Stimulated activated CD8-positive, alpha-beta memory T cell treated with anti-CD3 and anti-CD28 coated beads, Interleukin-2, amount 100 ng/mL, for 1 hour (primary cell): ENCODE results near the gene CCDC38.
A peak's percentile ranks its signal among the peaks of the same experiment; 100 is the strongest.
"Not testable (repeated sequence)": the region's sequence is repeated elsewhere in the genome, so short reads cannot be mapped to it uniquely, and the experiment has no call there.

ENCODE experiments used
- DNase-seq, 2 donors: peaks; one replicate each; pipeline ENCODE4 v3.0.0-alpha.2; 2020; ENCODE audit warnings: low read depth in 2 of 2

CCDC38 gene

DNA sequence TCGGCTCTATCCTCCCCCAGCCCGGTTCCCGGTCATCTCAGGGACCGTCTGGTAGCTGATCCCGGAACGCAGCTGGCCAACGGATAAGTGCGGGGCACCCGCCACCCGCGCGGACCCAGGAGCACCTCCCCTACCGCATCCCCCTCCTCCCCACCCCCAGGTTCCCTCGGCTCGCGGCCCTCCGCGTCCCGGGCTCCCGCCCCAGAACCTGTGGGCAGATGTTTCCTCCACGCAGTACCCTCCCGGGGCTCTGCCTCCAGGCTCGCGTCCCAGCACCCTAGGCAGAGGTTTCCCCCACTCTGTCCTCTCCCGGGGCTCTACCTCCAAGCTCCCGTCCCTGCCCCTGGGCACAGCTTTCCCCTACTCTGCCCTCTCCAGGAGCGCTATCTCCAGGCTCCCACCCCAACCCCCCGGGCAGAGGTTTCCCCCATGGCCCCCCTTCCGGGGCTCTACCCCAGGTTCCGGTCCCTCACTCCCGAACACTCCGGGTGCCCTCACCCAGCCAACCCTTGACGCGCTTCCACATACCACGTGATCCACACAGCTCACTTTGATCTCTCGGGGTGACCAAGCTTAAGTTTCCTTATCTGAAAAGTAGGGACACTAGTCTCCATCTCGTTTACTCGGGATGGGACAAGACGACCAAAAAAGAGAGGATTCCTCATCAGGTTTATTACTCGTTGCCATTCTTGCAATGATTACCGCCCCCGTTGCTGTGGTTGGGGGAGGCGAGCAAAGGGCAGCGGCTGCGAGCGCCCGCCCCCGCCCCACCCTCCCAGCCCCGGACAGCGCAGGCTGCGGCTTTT lies at the start of gene CCDC38:
Gene CCDC38, minus strand, starts transcription at position 91 of the 806 bp plus-strand sequence. CDS start 6,105 bp downstream, outside the sequence.
- DNase-seq, result peak; percentile 58 to 63

DNA sequence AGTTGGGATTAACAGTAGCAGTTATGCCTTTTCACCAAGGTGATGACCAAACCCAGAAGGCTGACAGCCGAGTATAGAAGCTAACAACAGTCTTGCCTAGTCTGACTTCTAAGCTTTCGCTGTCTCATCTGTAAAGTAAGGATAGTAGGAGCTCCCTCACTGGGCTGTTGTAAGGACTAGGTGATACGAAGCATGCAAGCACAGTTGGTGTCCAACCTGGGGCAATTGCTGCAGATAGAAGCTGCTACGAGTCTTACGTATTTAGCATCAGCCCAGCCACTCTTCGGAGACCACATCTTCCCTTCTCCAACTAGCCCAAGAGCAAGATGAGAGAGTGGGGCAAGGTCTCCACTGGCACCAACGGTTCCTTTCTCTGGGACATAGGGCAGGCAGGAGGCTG lies 47.7 kb upstream of the CCDC38 start:
- DNase-seq, result no peak

DNA sequence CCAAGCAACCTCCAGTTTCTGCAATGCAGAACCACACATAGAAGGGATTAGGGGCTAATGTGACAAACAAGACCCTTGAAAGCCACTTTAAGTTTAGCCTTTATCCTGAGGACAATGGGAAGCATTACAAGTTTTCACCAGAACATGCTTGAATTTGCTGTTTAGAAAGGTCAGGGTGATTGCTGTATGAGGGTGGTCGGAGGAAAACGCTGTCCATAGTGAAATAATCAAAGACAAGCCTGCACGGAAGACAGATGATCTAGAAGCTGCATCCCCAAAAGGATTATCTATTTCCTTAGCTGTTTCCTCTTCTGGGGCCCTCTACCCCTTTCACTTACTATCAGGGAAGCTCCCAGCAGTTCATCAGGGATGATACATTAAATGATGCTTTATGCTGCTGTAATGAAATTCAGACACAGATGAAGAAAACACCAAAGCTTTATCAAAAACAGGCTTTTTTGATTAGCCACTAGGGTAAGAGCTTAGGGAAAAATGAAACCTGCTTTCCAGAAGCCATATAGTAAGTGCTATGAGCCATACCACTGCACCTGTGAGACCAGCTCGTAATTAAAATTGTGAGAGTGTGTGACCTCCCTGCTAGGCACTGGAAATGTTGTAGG lies 47.2 kb upstream of the CCDC38 start:
- no peak for DNase-seq

DNA sequence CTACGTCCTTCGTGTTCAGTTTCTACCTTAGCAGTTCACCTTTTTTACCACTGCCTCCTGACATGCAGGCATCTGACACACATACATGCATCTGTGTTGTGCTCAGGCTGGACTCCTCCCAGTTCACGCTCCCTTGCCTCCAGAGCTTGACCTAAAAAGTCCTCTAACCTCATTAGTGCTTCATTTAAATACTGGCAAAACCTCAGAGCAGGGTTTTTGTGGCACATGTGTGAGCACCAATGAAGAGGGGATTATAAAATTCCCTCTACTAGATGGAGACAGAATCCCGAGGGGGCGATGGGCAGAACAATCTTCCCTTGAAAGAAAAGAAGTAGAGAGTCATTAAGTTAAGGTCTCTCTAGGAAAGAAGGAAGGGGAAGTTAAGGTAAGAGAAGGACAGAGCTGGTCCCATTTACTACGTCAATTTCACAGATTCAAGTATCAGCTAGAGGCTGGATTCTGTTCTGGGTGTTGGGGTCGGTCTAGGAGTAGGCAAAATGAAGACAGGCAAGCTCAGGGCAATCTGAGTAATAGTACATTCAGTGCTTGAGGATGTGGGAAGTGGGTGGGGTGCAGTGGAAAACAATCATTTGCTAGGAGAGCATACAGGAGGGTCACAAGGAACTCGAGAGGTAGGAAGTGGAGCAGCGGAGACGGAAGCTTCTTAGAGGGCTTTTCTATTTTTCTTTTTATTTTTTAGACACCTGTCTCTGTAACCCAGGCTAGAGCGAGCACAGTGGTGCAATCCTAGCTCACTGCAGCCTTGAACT lies 46.3 kb upstream of the CCDC38 start:
- no peak for DNase-seq

DNA sequence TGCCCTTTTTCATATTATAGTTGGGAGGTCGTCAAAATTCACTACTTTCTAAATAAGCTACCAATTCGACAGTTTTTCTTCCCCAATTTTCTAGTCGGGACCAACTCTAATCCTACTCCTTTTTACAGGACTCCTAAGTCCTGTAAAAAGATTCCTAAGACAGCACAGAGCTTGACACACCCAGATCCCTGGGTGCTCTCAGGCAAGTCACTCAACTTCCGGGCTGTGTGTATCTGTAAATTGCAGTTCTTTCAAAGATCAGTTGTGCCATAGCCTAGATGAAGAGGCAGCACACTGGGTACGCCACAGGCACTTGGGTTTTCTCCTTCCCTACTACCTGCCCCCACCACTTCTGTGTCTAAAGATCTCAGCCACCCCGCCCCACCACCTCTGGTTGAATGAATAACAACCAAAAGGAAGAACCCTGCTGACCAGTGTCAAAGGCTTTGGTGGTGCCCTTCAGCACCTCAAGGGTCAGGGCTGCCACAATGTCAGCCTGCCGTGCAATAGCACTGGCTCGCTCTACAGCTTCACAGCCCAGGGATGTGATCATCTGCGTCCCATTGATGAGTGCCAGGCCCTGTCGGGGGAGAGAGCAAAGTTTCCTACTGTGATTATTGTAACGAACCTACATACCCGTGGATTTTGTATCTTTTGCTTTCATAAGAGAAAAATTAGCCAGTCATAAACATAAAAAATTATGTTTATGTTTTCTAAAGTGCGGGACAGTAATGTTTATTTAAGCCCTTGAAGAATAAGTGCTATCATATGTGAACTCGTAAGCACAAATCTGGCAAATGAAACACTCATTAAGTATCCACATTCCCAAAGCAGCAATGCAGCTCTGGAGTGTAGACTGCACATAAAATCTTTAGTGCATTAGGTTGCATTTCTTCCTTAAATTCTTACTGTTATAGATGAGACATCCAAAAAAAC lies 44.5 kb upstream of the CCDC38 start:
- DNase-seq, result no peak

DNA sequence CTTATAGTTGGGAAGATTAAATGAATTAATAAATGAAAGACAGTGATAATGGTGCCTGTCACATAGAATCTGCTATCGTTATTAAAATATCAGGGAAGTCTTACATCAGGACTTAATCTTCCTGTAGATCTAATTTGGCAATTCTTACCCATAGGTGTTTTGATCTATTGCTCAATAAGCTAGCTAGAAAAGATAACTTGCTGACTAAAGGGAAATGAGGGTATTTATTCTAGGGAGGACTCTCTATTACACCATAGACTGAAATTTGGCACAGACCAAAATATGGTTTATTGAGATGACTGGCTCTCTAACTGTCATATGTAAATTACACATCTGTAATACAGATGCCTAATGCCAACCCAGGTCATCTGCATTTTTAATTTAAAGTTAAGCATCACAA lies 42.3 kb upstream of the CCDC38 start:
- no peak for DNase-seq

DNA sequence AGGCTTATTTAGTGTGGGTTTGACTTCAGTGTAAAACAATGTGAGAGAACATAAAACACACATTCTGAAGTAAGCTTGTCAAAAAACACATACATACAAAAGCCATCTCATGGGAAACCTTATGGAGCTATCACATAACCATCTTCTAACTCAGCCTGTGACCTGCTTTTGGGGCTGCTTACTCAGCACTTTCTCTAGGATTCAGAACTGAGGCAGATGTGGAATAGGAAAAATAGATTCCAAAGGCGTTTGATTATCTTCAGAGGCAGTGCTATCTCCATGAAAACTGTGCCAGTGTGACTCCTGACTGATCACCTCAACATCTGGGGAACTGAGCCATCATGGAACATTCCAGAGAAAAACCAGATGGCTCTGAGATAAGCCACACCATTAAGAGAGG lies 40.2 kb upstream of the CCDC38 start:
- DNase-seq, result no peak

DNA sequence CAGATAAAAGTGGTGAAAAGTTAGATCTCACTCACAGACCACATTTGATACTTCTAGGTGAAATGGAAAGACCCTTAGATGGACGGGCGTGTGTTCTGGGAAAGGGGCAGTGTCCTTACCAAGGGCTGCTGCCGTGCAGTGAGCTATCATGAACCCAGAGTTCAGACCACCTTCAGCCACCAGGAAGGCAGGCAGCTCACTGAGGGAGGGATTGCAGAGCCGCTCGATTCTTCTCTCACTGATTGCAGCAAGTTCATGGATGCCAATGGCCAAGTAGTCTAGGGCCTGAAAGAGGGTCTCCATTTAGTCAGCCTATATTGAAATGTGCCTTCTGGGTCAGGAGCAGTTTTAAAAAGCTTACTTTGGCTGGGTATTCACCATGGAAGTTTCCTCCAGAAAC lies 38.0 kb upstream of the CCDC38 start:
- no peak for DNase-seq

DNA sequence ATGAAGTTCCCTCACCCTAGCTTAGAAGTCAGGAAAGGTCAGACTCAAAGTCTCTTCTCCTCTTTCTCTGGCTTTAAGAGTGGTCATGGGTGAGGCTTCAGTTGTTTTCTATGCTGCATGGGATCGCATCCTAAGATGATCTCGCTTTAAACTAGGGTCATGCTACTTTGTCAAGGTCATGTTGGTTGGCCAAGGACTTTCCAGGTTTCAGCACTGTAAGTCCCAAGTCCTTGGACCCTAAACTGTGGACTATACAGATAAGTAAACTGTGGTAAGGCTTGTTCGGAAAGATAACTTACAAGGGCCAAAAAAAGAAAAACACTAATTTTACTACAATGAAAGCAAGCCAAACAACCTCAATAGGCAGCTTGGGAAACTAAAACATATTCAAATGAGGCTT lies 36.4 kb upstream of the CCDC38 start:
- DNase-seq, result no peak

DNA sequence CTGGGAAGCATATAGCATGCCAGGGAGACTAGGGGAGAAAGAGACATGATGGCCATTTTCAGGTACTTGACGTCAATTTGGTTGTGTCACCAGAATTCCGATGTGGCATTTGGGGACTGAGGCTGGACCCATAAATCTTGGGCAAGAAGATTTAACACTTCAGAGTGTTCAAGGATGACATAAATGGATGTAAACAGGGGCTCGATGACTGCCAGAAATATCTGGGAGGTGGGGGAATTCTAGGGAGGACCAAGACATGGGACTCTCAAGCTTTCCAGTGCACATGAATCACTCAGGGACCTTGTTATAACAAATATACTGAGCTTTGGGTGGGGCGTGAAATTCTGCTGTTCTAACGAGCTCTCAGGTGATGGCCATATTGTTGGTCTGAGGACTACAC lies 35.9 kb upstream of the CCDC38 start:
- DNase-seq, result no peak

DNA sequence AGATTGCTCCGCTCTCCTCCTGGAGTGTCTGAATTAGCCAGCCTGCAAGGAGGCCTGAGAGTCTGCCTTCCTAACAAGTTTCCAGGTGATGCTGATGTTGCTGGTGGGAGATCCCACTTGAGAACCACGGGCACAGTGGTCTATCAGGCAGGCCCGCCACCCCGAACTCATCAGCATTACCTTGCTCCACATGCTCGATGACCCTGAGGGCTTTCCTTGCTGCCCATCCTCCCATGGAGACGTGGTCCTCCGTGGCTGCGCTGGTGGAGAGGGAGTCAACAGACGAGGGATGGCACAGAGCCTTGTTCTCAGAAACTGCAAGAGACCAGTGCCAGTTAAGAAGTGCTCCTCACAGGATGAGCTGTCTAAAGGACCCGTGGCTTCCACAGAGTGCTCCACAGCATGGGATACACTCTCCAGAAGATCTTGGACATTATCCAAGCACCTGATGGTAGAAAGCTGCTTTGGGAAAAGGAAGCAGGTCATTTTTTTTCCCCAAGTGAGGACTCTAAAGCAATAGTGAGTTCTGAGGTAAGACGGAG lies 35.4 kb upstream of the CCDC38 start:
- DNase-seq, result no peak

DNA sequence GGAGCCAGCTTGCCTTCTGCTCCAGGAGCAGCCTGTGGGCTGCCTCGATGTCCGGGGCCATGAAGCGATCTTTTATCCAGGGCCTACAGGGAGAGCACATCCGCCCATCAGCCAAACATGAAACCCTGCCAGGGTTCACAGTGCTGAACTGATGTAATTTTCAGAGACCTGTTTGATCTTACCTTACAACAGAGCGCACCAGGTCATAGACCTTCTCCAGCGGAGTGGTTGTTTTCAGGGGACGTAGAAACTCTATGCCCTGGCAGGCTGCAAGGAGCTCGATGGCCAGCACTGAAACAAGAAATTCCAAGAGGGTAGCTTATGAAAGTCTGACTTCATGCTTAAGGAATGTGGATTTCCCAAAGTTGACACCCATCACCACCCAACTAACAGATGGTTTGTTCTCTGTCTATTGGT lies 34.0 kb upstream of the CCDC38 start:
- no peak for DNase-seq

DNA sequence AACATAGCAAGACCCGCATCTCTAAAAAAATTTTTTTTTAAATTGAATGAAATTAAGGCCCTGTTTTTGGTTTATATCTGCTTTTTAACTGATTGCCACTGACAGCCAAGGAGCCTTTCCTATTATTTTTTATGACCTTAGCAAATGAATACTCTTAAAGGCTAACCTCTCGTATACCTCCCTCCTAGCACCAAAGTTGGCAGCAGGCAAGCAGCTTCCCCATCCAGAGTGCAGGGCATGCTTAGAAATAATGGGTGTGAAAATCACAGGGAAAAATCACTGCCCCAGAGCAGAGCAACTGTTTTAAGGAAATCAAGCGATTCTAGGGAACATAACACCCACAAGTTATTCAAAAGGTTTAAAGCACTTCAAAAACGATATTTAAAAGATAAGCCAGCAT lies 33.1 kb upstream of the CCDC38 start:
- no peak for DNase-seq

DNA sequence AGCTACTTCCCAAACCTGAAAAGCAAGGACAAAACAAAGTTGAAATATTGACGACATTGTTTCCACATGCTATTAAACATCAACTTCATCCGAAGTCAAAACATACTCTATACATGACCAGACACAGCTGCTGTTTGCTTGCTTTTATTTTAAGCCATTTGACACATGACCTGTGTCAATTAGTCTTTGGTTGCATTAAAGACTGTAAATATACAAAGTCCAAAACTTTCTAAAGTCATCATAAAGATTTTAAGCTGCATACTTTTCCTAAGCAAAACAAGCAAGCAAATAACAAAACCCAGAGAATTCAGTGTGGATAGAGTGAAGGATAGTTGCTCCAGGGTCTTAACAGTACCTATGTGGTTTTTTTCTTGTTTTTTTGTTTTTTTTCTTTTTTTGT lies 31.9 kb upstream of the CCDC38 start:
- no peak for DNase-seq

DNA sequence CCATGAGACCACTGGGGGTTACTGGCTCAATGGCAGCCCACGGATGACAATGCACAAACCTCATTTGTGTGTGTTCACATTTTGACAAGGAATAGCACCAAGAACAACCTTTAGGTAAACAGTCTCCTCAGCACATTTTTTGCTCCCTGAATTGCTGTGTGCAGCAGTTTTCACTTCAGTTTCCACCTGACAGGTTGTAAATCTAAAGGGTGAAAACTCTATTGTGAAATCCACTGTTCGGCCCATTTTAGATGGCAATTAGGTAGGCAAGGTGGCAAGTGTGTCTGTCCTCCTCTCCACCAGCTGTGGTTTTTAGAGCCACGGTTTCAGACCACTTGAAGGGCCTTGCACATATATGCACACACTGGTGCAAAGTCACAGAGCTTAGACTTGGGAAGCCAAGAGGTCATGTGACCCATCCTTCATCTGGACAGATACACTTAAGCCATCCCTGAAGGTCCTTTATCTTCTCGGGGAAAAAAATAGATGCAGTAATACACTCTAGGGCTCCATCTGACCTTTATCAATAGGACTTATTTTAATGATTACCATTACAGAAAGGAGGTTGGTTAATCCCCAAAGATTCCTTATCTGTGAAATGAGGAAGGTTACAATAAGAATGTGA lies 30.5 kb upstream of the CCDC38 start:
- DNase-seq, result no peak

DNA sequence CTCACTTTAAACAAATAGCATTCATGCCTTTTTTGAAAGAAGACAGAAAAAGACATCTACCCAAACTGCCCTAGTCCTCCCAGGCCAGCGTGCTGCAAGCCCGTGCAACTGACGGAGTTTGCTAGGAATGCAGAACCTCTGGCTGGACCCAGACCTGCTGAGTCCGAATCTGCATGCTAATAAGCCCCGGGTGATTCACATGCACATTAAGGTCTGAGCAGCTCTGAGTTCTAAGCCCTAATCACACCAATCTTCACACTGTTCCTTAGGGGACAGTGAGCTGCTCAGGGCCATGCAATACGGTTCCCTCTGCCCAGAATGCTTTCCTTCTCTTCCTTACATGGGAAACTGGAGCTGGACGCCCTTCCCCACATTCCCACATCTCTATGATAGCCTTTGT lies 28.5 kb upstream of the CCDC38 start:
- no peak for DNase-seq

DNA sequence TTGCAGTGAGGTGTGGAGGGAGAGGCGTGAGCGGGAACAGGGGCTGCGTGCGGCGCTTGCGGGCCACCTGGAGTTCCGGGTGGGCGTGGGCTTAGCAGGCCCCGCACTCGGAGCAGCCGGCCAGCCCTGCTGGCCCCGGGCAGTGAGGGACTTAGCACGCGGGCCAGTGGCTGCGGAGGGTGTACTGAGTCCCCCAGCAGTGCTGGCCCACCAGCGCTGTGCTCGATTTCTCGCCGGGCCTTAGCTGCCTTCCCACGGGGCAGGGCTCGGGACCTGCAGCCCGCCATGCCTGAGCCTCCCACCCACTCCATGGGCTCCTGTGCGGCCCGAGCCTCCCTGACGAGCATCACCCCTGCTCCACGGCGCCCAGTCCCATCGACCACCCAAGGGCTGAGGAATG lies 26.7 kb upstream of the CCDC38 start:
- not testable (repeated sequence) for DNase-seq

DNA sequence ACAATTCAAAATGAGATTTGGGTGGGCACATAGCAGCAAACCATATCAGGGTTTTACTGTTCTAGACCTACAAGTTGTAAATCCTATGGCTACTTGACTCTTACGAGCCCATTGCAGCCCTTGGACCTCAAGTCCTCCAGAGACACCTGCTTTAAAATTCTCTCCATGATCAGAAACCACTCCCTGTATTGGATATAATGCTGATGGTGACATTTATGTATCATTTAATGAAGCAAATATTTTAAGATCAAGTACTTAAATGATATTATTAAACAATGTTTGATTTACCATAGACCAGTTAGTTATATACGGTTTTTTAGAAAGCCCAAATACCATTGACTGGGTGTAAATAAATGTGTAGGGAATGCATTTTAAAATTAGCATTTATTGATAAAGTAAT lies 24.9 kb upstream of the CCDC38 start:
- DNase-seq, result no peak

DNA sequence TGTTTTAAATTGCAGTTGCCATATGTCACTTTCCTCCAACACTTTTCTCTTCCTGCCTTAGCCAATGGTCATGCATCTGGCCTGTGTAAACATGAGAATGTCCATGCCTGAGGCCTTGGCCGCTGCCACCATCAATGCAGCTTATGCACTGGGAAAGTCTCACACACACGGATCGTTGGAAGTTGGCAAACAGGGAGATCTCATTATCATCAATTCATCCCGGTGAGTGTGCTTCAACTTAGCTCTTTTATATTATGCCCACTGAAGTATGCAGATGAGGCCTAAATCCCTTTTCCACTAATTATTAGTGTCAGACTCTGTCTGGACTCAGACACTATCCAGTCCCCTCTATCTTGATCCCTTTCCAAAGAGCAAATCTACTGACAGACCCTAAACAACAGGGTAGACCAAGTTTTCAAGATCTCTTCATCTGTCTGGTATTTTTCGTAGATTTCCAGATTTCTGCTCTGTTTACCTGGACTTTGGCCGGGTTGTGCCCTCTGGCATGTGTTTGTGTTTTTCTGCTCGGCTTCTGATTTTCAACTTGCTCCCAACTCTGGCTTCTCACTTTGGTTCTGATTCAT lies 24.0 kb upstream of the CCDC38 start:
- DNase-seq, result no peak

DNA sequence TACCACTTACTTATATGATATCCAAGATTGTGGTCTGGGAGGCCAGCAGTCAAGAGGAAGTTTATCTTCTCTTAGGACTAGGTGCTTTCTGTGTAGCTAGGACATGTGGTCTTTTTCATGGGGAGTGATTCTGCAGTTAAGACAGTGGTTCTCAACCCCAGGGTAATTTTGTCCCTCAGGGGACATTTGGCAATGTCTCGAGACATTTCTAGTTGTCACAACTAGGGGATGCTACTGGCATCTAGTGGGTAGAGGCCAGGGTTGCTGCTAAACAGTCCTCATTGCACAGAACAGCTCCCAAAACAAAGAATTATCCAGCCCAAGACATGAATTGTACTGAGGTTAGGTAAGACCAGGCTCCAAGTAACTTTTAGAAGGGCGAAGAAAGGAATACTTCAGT lies 20.7 kb upstream of the CCDC38 start:
- DNase-seq, result no peak

DNA sequence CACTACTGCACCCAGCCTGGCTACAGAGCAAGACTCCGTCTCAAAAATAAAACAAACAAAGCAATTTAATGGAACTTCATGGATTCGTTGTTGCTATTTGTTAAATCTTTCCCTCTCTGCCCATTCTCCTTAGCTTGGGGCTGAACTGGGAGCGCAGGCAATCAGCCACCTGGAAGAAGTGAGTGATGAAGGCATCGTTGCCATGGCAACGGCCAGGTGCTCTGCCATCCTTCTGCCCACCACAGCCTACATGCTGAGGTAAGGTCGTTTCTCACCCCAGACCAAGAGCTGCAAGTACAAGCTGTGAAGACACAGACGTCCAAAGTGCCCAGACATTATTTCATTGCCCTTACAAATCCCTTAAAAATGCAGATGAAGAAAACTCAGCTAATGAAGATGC lies 19.8 kb upstream of the CCDC38 start:
- DNase-seq, result no peak
